Right atrium auricular region (tissue), 2 donors: ENCODE measurements around the gene TRIM46. TPM values are rescaled to one million over a fixed set of nuclear protein-coding genes. Genes with fewer than 3 reads are reported as not detected.
"Not testable (repeated sequence)": the region's sequence is repeated elsewhere in the genome, so short reads cannot be mapped to it uniquely, and the experiment has no call there.

Source experiments
- DNase-seq: peaks from one replicate; pipeline ENCODE4 v3.0.0-alpha.2; 2019; ENCODE audit warnings: low spot score
- H3K27ac ChIP-seq, 2 donors: fragments of 200-600 bp; sonication (generic); 1 replicate in 1 of 2; 2 replicates in 1 of 2; pipeline ENCODE4 v1.5.1; 2016 to 2019
- H3K27me3 ChIP-seq, 2 donors: fragments of 200-600 bp; sonication (generic); one replicate each; pipeline versions ENCODE4 v1.5.1 to v1.6.0; 2017 to 2019
- H3K36me3 ChIP-seq: fragments of 200-600 bp; sonication (generic); one replicate; pipeline ENCODE4 v1.5.1; 2016
- H3K4me1 ChIP-seq, 2 donors: fragments of 200-600 bp; sonication (generic); one replicate each; pipeline versions ENCODE4 v1.5.1 to v1.6.0; 2017 to 2019
- H3K4me3 ChIP-seq, 2 donors: fragments of 200-600 bp; sonication (generic); 1 replicate in 1 of 2; 2 replicates in 1 of 2; pipeline ENCODE4 v1.5.1; 2017 to 2019; ENCODE audit warnings: mild to moderate bottlenecking in 1 of 2, moderate library complexity in 1 of 2
- H3K9me3 ChIP-seq, 2 donors: fragments of 200-600 bp; sonication (generic); one replicate each; pipeline ENCODE4 v1.5.1; 2019
- CTCF ChIP-seq, 2 donors: fragments of 200-600 bp; sonication (generic); IDR thresholded peaks; one replicate each; pipeline ENCODE4 v1.5.1; 2019; ENCODE audit warnings: antibody characterized with exemption in 2 of 2
- total RNA-seq, 2 donors: library from RNA; depleted of rRNA; stranded (reverse); fragments of >200 nt; gene quantifications; one replicate each; pipeline ENCODE4 v1.1.0, GENCODE V29; 2016

The TRIM46 gene
- total RNA-seq, 2 donors from 2014 or later: 0.20 TPM; not detected in 1

DNA sequence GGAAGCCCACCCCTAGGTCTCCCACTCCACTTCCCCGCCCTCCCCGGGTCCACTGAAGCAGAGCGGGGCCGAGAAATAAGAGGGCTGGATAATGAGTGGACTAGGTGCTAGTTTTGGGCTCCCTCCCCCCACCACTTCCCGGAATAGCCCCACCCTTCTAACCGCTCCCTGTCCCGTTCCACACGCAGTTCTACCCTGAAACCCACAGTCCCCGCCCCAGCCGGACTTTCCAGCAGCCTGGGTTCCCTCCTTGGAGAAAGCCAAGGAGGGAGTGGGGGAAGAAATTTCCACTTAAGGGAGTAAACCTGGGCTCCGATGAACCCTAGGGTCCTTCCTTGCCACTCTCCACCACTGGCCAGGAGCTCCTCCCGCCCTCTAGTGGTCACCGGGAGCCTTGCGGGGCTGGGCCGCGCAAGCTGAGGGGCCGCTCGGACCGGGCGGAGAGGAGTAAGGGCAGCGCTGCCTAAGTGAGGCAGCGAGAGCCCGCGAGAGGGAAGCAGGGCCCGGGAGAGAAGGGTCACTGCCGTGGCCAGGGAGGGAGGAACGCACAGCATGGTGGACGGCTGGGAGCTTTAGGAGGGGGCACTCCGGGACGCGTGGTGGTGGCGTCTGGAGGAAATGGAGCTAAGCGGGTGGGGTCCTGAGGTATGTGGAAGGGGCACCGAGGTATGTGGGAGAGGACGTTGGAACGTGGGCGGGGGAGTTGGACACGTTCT, 19.8 kb downstream of the TRIM46 start:
- peak overlapping the region; percentile 77 to 81 for H3K27ac ChIP-seq
- peak overlapping the region; percentile 46 to 63 for H3K4me3 ChIP-seq
- peaks cover 0 to 35% of the 10 kb centered on the region in 2 donors for H3K4me1 ChIP-seq
- H3K27me3 ChIP-seq: no peaks in the 10 kb centered on the region
- peak; percentile 93 for DNase-seq
- peak; percentile 97 to 99 for TF ChIP-seq CTCF (IDR thresholded peaks at IDR 0.05)
- peaks cover 7% of the 10 kb centered on the region for H3K36me3 ChIP-seq
- H3K9me3 ChIP-seq: no peaks in the 10 kb centered on the region

- H3K36me3 ChIP-seq, H3K9me3 ChIP-seq, DNase-seq, H3K27me3 ChIP-seq: not testable (repeated sequence)
- H3K27ac ChIP-seq: peak overlapping the region; percentile 77 to 81
- H3K4me3 ChIP-seq: peak overlapping the region; percentile 46 to 63
- H3K4me1 ChIP-seq: peaks cover 0 to 35% of the 10 kb centered on the region in 2 donors
Observed at GRCh38 chr1:155193991-155194240, 20.3 kb downstream of the TRIM46 start.

GRCh38 chr1:155195201-155196102, 21.8 kb downstream of the TRIM46 start:
- no peak for TF ChIP-seq CTCF (IDR thresholded peaks at IDR 0.05)
- peak overlapping the region; percentile 46 to 63 for H3K4me3 ChIP-seq
- no peaks in the 10 kb centered on the region for H3K27me3 ChIP-seq
- H3K36me3 ChIP-seq: peaks cover 7% of the 10 kb centered on the region
- H3K9me3 ChIP-seq: no peaks in the 10 kb centered on the region
- H3K4me1 ChIP-seq: peaks cover 0 to 35% of the 10 kb centered on the region in 2 donors
- no peak for DNase-seq
- H3K27ac ChIP-seq: peak overlapping the region; percentile 77 to 81

- no peak for DNase-seq
- no peaks in the 10 kb centered on the region for H3K9me3 ChIP-seq
- H3K4me1 ChIP-seq: peaks cover 0 to 35% of the 10 kb centered on the region in 2 donors
- H3K27me3 ChIP-seq: no peaks in the 10 kb centered on the region
- H3K4me3 ChIP-seq: no peak overlapping the region
- H3K27ac ChIP-seq: no peak overlapping the region
- no peak for TF ChIP-seq CTCF (IDR thresholded peaks at IDR 0.05)
- peaks cover 7% of the 10 kb centered on the region for H3K36me3 ChIP-seq
Observed at GRCh38 chr1:155196103-155196892, 22.6 kb downstream of the TRIM46 start.

DNA sequence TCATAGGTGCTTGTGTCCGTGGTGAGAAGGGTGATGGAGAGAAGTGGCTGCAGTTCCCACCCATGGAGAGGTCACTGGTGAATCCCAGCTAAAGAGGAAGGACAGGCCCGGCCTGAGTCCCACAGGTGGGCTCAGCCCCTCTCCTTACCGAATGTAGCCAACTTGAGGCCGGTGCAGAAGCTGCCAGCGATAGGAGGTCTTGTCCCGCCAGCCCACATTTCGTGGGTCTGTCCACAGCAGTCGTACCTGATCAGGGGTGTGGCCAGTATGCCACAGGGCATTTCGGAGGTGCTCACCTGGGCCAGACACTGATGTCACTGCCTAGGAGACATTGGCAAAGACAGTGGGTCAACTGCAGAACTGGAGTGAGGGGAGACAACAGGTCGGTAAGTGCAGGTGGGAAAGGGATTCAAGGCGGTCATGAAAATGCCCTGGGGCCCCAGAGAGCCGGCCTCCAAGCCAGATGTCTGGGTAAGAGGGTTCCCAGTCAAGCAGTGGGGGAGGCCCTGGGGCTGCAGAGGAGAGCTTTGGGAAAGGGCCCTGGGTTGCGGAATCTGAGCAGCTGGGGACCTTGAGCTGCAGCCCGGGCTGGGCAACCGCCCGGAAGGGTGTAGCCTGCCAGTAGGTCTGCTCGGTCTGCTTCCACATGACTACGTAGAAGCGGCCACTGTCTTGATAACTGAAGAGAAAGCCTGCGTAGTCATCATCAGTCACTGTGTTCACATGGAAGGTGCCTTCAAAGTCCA, 23.4 kb downstream of the TRIM46 start:
- no peaks in the 10 kb centered on the region for H3K9me3 ChIP-seq
- H3K4me1 ChIP-seq: peaks cover 0 to 35% of the 10 kb centered on the region in 2 donors
- H3K27me3 ChIP-seq: no peaks in the 10 kb centered on the region
- peaks cover 7% of the 10 kb centered on the region for H3K36me3 ChIP-seq
- H3K27ac ChIP-seq: no peak overlapping the region
- no peak for TF ChIP-seq CTCF (IDR thresholded peaks at IDR 0.05)
- no peak overlapping the region for H3K4me3 ChIP-seq
- no peak for DNase-seq
